HS-5 (cell line): ENCODE measurements around the gene C10orf105.

Source experiments
- DNase-seq: peaks from one replicate; pipeline ENCODE4 v3.0.0-alpha.2; 2012; ENCODE audit warnings: low read depth

The C10orf105 gene

GRCh38 chr10:71737001-71737833 lies 17.6 kb upstream of the C10orf105 start:
- DNase-seq = no peak

- no peak for DNase-seq
Measured at GRCh38 chr10:71736570-71736952, 17.0 kb upstream of the C10orf105 start.

GRCh38 chr10:71735709-71736569 lies 16.4 kb upstream of the C10orf105 start:
- no peak for DNase-seq

GRCh38 chr10:71734797-71735196 lies 15.2 kb upstream of the C10orf105 start:
- DNase-seq = no peak

- DNase-seq = no peak
Measured at GRCh38 chr10:71731791-71732190, 12.2 kb upstream of the C10orf105 start.

GRCh38 chr10:71729161-71729636 lies 9.6 kb upstream of the C10orf105 start:
- DNase-seq = no peak

- DNase-seq = no peak
Measured at GRCh38 chr10:71727738-71728737, 8.5 kb upstream of the C10orf105 start.

GRCh38 chr10:71727105-71727737 lies 7.6 kb upstream of the C10orf105 start:
- DNase-seq = no peak

- no peak for DNase-seq
Measured at GRCh38 chr10:71726580-71727104, 7.1 kb upstream of the C10orf105 start.

- no peak for DNase-seq
Measured at GRCh38 chr10:71725998-71726579, 6.5 kb upstream of the C10orf105 start.

- DNase-seq = no peak
Measured at GRCh38 chr10:71725249-71725648, 5.7 kb upstream of the C10orf105 start.

GRCh38 chr10:71724539-71724938 lies 5.0 kb upstream of the C10orf105 start:
- no peak for DNase-seq

GRCh38 chr10:71723311-71723710 lies 3.7 kb upstream of the C10orf105 start:
- DNase-seq = no peak

GRCh38 chr10:71722849-71723248 lies 3.3 kb upstream of the C10orf105 start:
- no peak for DNase-seq

- no peak for DNase-seq
Measured at GRCh38 chr10:71721313-71721712, 1.7 kb upstream of the C10orf105 start.

- no peak for DNase-seq
Measured at GRCh38 chr10:71720288-71720687, 710 bp upstream of the C10orf105 start.

- DNase-seq = no peak
Measured at GRCh38 chr10:71719042-71719441, 536 bp downstream of the C10orf105 start.

GRCh38 chr10:71718165-71718698 lies 1.3 kb downstream of the C10orf105 start:
- no peak for DNase-seq

- no peak for DNase-seq
Measured at GRCh38 chr10:71717551-71717951, 2.0 kb downstream of the C10orf105 start.

- no peak for DNase-seq
Measured at GRCh38 chr10:71717056-71717455, 2.5 kb downstream of the C10orf105 start.
